Liver (tissue), 9 donors: ENCODE results near the gene UBE2QL1. TPM values are rescaled to one million over a fixed set of nuclear protein-coding genes. Genes with fewer than 3 reads are reported as not detected.

ENCODE experiments used
- DNase-seq: peaks from one replicate; pipeline ENCODE4 v3.0.0-alpha.2; 2017; ENCODE audit warnings: low spot score
- H3K27ac ChIP-seq, 2 donors: one replicate each; pipeline ENCODE4 v1.7.0; 2013; ENCODE audit warnings: inconsistent platforms in 2 of 2, low read length in 2 of 2, control low read depth in 1 of 2, low read depth in 1 of 2, mild to moderate bottlenecking in 1 of 2
- H3K27me3 ChIP-seq, 4 donors: one replicate each; pipeline versions ENCODE4 v1.6.1 to v1.7.0; 2013; ENCODE audit warnings: low read length in 3 of 4, inconsistent platforms in 1 of 4, mild to moderate bottlenecking in 1 of 4, moderate library complexity in 1 of 4; ENCODE audit not compliant: control insufficient read depth in 4 of 4, insufficient read depth in 4 of 4
- H3K36me3 ChIP-seq, 4 donors: one replicate each; pipeline versions ENCODE4 v1.6.1 to v1.7.0; 2013; ENCODE audit warnings: low read length in 3 of 4, mild to moderate bottlenecking in 3 of 4, low read depth in 1 of 4, moderate library complexity in 1 of 4; ENCODE audit not compliant: control insufficient read depth in 4 of 4, insufficient read depth in 3 of 4
- H3K4me1 ChIP-seq, 4 donors: one replicate each; pipeline versions ENCODE4 v1.6.1 to v1.7.0; 2013; ENCODE audit warnings: low read length in 3 of 4, mild to moderate bottlenecking in 3 of 4, moderate library complexity in 1 of 4; ENCODE audit not compliant: control insufficient read depth in 4 of 4, insufficient read depth in 4 of 4
- H3K4me3 ChIP-seq, 3 donors: one replicate each; pipeline versions ENCODE4 v1.6.1 to v1.7.0; 2013; ENCODE audit warnings: low read length in 3 of 3, control low read depth in 1 of 3, low read depth in 1 of 3, mild to moderate bottlenecking in 1 of 3
- H3K9ac ChIP-seq, 2 donors: one replicate each; pipeline ENCODE4 v1.7.0; 2013; ENCODE audit warnings: low read length in 2 of 2, mild to moderate bottlenecking in 2 of 2, moderate library complexity in 2 of 2, control low read depth in 1 of 2, low read depth in 1 of 2
- H3K9me3 ChIP-seq, 4 donors: one replicate each; pipeline versions ENCODE4 v1.6.1 to v1.7.0; 2013; ENCODE audit warnings: low read length in 3 of 4; ENCODE audit not compliant: control insufficient read depth in 4 of 4
- ATF3 ChIP-seq: IDR thresholded peaks from 2 replicates; pipeline ENCODE4 v1.6.1; 2016; ENCODE audit warnings: antibody characterized with exemption
- CTCF ChIP-seq: fragments of 150-350 bp; IDR thresholded peaks from 2 replicates; pipeline ENCODE4 v1.5.1; 2017; ENCODE audit warnings: improper control_type of control experiment, low read depth, low read length; ENCODE audit not compliant: missing input control
- EGR1 ChIP-seq, 2 donors: IDR thresholded peaks; 2 replicates each; pipeline ENCODE4 v1.6.1; 2016 to 2018; ENCODE audit warnings: antibody characterized with exemption in 2 of 2, low read depth in 2 of 2
- FOXA2 ChIP-seq: IDR thresholded peaks from 2 replicates; pipeline ENCODE4 v1.6.1; 2016; ENCODE audit warnings: antibody characterized with exemption
- GABPA ChIP-seq, 2 donors: IDR thresholded peaks in 1 of 2; conservative IDR thresholded peaks in 1 of 2; 2 replicates each; pipeline ENCODE4 v1.6.1; 2016; ENCODE audit warnings: antibody characterized with exemption in 2 of 2, mild to moderate bottlenecking in 1 of 2, moderate library complexity in 1 of 2
- HNF4G ChIP-seq: IDR thresholded peaks from 2 replicates; pipeline ENCODE4 v1.6.1; 2016; ENCODE audit warnings: antibody characterized with exemption
- JUND ChIP-seq, 2 donors: IDR thresholded peaks; 2 replicates each; pipeline ENCODE4 v1.6.1; 2016; ENCODE audit warnings: antibody characterized with exemption in 2 of 2
- MAX ChIP-seq: IDR thresholded peaks from 2 replicates; pipeline ENCODE4 v1.6.1; 2016; ENCODE audit warnings: antibody characterized with exemption
- NR2F2 ChIP-seq: IDR thresholded peaks from 2 replicates; pipeline ENCODE4 v1.6.1; 2016; ENCODE audit warnings: antibody characterized with exemption
- RAD21 ChIP-seq, 2 donors: IDR thresholded peaks; 2 replicates each; pipeline ENCODE4 v1.6.1; 2016; ENCODE audit warnings: antibody characterized with exemption in 2 of 2, mild to moderate bottlenecking in 2 of 2
- REST ChIP-seq: IDR thresholded peaks from 2 replicates; pipeline ENCODE4 v1.6.1; 2016; ENCODE audit warnings: antibody characterized with exemption, mild to moderate bottlenecking
- RXRA ChIP-seq, 2 donors: IDR thresholded peaks; 2 replicates each; pipeline ENCODE4 v1.6.1; 2017 to 2018; ENCODE audit warnings: antibody characterized with exemption in 2 of 2, mild to moderate bottlenecking in 1 of 2
- SP1 ChIP-seq: IDR thresholded peaks from 2 replicates; pipeline ENCODE4 v1.6.1; 2018; ENCODE audit warnings: antibody characterized with exemption, mild to moderate bottlenecking
- TAF1 ChIP-seq: conservative IDR thresholded peaks from 2 replicates; pipeline ENCODE4 v1.6.1; 2016; ENCODE audit warnings: antibody characterized with exemption, mild to moderate bottlenecking
- YY1 ChIP-seq: IDR thresholded peaks from 2 replicates; pipeline ENCODE4 v1.6.1; 2016; ENCODE audit warnings: antibody characterized with exemption, mild to moderate bottlenecking
- ZBTB33 ChIP-seq: IDR thresholded peaks from 2 replicates; pipeline ENCODE4 v1.6.1; 2016; ENCODE audit warnings: antibody characterized with exemption
- WGBS: extraction: QIAGEN DNeasy Blood & Tissue Kit; methylation state at CpG from one replicate; pipeline ENCODE4 v1.1.7; 2013; 5-methylcytosine and 5-hydroxymethylcytosine counted together
- polyA plus RNA-seq, 2 donors: library from polyadenylated mRNA; stranded (reverse) in 1 of 2; unstranded in 1 of 2; fragments of 200-250 nt in 1 of 2; fragments of >200 nt in 1 of 2; fragmentation: Nextera tagmentation in 1 of 2; extraction: Ambion mirVana in 1 of 2; gene quantifications; one replicate each; pipeline versions ENCODE4 v1.2.1 to v1.2.3, GENCODE V29; 2013 to 2015
- total RNA-seq, 2 donors: library from RNA; depleted of rRNA; stranded (reverse); fragments of >200 nt; gene quantifications; one replicate each; pipeline ENCODE4 v1.2.3, GENCODE V29; 2014
- donor health status: healthy.
- donor health status: healthy.
- donor health status: healthy.
- donor health status: healthy.
- donor health status: healthy.

UBE2QL1 gene
- total and polyA plus RNA-seq, 4 donors, result 0.09 to 1.9 (median 0.36) TPM

- no peak for TF ChIP-seq CTCF
- TF ChIP-seq RXRA (IDR thresholded peaks at IDR 0.05), result no peak
- TF ChIP-seq EGR1 (IDR thresholded peaks at IDR 0.05; ENCODE audit: low read depth in 2 of 2), result no peak
- no peak for TF ChIP-seq TAF1
Measured at GRCh38 chr5:6464441-6464840, 15.8 kb downstream of the UBE2QL1 start (continued).

- no peak for DNase-seq
- no peaks in the 10 kb centered on the region for H3K27me3 ChIP-seq
- H3K9ac ChIP-seq, result no peak overlapping the region
- H3K27ac ChIP-seq, result no peak overlapping the region
- peaks cover 2 to 8% (median 7%) of the 10 kb centered on the region in 4 donors for H3K4me1 ChIP-seq
- WGBS, result 79% methylated on average over 28 of the region's 28 CpGs
- no peaks in the 10 kb centered on the region for H3K9me3 ChIP-seq
- no peak for TF ChIP-seq HNF4G
- TF ChIP-seq MAX, result no peak
- TF ChIP-seq RXRA (IDR thresholded peaks at IDR 0.05), result no peak
- TF ChIP-seq JUND (IDR thresholded peaks at IDR 0.05), result no peak
- no peak for TF ChIP-seq GABPA (IDR thresholded peaks at IDR 0.05 in 1 of 2, conservative IDR thresholded peaks at IDR 0.05 in 1 of 2)
- TF ChIP-seq FOXA2, result no peak
- no peak for TF ChIP-seq TAF1
- no peak for TF ChIP-seq NR2F2
- no peak for TF ChIP-seq SP1
- TF ChIP-seq REST, result no peak
- TF ChIP-seq EGR1 (IDR thresholded peaks at IDR 0.05; ENCODE audit: low read depth in 2 of 2), result no peak
- no peak for TF ChIP-seq ATF3
- no peak for TF ChIP-seq YY1
- TF ChIP-seq RAD21 (IDR thresholded peaks at IDR 0.05), result no peak
- TF ChIP-seq CTCF, result no peak
- TF ChIP-seq ZBTB33, result no peak
- H3K4me3 ChIP-seq, result no peak overlapping the region
- no peaks in the 10 kb centered on the region for H3K36me3 ChIP-seq
Measured at GRCh38 chr5:6465831-6466790, 17.5 kb downstream of the UBE2QL1 start.
